OCI-LY7 (cell line): ENCODE data around the gene RAB26.

Experiments used
- EZH2phosphoT487 ChIP-seq: fragments of 200-600 bp; sonication (generic); IDR thresholded peaks from 2 replicates; pipeline ENCODE4 v1.6.1; 2018; ENCODE audit warnings: low read depth, borderline replicate concordance, mild to moderate bottlenecking, mixed run types, antibody characterized with exemption, low read length, moderate library complexity, mixed read lengths
- TF ChIP-seq, protein P1 (sequence below): fragments of 200-600 bp; sonication (generic); conservative IDR thresholded peaks from 2 replicates; pipeline ENCODE4 v1.5.1; 2014; ENCODE audit warnings: mild to moderate bottlenecking, antibody characterized with exemption, low read length, moderate library complexity, mixed read lengths

GRCh38 chr16:2197765-2198164 lies 49.3 kb downstream of the RAB26 start:
- TF ChIP-seq, protein P1, sequence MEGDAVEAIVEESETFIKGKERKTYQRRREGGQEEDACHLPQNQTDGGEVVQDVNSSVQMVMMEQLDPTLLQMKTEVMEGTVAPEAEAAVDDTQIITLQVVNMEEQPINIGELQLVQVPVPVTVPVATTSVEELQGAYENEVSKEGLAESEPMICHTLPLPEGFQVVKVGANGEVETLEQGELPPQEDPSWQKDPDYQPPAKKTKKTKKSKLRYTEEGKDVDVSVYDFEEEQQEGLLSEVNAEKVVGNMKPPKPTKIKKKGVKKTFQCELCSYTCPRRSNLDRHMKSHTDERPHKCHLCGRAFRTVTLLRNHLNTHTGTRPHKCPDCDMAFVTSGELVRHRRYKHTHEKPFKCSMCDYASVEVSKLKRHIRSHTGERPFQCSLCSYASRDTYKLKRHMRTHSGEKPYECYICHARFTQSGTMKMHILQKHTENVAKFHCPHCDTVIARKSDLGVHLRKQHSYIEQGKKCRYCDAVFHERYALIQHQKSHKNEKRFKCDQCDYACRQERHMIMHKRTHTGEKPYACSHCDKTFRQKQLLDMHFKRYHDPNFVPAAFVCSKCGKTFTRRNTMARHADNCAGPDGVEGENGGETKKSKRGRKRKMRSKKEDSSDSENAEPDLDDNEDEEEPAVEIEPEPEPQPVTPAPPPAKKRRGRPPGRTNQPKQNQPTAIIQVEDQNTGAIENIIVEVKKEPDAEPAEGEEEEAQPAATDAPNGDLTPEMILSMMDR = no peak
- no peak for TF ChIP-seq EZH2phosphoT487
